Activated T-cell treated with anti-CD3 and anti-CD28 coated beads for 48 hours (primary cell): Measurements from ENCODE around the gene TBC1D22A.

Source experiments
- DNase-seq: peaks from one replicate; pipeline ENCODE4 v3.0.0-alpha.2; 2020; ENCODE audit warnings: low read depth

Gene TBC1D22A

DNA sequence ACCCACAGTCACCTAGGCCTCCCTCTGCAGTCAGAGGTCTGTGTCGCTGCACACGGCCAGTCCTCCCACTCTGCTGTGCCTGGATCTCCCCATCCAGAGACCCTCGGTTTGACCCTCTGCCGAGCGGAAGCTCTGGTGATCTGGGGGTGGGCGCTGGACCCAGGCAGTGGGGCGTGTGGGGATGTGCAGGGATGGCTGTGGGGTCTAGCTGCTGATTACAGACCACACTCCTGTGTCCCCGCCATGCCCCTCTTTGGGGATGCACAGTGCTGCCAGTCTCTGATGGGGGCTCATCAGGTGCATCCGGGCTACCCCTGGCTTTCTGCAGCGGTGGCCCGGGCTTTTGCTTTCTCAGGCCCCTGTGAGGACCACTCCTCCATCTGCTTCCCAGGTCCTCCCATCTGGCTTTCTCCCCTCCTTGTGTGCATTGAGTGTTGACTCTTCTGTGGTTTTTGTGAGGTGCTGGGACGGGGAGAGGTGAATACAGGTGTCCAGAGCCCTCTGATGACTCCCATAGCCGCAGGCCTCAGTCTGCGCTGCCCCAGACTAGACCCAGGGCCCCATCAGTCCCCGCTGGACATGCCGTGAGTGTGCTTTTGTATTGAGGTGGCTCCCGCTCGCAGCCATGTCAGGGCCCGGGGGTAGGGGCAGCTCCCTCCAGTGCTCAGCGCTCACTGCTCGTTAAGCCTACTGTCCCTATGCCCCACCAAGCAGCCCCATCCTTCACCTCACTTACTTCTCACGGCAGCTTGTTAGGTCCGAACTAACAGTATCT lies 251.6 kb downstream of the TBC1D22A start:
- no peak for DNase-seq

DNA sequence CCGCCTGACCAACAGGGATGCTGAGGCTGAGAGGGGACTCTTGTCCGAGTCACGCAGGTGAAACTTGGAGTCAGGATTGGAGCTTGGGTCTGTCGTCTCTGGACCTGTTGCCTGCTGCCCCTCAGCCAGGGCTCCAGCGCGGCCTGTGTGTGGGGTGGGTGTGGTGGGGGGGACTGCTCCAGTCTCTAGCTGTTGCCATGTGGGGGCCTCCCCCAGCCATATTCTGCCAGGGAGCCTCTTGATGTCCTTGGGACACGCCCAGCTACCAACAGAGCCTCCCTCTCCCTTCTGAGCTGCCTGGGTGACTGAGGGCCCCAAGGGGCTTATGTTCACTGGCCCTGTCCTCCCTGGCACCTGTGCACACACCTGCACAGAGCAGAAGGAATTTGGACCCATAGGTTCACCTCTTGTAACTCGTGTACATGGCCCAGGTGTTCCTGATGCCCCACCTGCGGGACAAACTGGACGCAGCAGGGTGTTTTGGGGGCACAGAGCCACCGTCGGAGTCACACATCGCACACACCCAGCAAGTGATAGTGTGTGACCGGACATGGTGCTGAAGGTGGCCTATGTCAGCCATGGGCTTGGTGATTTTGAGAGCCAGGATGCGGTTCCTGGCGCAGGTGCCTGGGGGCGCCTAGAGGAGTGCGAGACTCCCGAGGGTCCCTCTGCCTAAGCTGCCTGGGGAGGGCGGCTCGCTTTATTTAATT lies 252.3 kb downstream of the TBC1D22A start:
- no peak for DNase-seq

DNA sequence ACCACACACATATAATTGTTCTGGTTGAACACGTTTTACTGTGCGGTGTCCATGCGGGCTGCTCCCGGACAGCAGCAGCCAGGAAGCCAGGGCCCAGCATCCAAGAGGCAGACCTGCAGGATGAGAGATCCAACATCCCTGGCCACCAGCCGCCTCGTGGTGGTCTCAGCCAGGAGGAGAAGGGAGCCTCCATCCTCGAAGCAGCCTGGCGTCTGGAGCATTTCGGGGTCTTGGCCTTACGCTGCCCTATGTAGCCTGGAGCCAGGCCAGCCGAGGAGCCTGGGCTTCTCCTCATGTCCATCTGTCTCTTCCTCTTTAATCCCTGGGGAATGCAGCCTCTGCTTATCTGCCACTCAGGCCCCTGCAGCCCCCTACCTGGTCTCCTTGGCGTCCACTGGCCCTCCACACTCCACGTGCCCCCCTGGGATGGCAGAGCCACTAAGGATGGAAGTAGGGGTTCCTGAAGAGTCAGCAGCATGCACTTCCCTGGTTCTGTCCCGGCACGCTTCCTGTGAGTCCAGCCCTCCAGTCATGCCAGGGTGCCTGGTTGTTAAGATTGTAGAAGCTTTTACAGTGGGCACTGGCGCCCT lies 253.2 kb downstream of the TBC1D22A start:
- no peak for DNase-seq

DNA sequence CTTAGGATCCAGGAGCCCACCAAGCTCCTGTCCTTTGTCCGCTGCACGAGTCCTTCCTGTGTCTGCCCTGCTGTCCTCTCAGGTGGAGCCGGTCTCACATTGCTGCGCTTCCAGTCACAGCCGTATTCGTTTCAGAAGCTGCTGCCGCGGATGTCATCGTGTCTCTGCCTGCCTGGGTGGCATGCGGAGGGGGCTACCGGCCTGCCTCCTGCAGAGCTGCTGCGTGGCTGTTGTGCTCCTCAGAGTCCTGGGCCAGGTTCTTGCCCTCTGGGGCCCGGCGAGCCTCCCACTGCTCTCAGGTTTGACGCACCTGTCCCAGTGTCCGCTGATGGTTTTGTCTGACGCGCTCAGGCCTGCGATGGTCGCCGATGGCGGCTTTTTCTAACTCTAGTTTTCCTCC lies 254.2 kb downstream of the TBC1D22A start:
- no peak for DNase-seq

DNA sequence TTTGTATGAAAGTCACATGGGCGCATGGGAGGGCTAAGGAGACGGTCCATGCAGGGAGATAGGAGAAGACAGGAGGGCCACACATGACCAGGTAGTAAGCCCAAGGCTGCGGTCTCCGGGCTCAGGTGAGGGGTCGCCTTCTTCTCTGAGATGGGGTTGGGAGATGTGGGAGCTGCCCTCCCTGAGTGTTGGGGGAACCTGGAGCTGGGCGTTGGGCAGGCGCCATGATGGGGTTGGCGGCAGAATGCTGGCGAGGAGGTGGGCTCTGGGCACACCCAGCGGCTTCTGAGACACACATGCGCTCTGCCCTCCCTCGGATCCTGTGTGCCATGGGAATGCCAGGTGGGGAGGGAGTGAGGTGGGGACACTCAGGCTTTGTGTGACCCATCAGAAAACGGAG lies 254.8 kb downstream of the TBC1D22A start:
- no peak for DNase-seq

DNA sequence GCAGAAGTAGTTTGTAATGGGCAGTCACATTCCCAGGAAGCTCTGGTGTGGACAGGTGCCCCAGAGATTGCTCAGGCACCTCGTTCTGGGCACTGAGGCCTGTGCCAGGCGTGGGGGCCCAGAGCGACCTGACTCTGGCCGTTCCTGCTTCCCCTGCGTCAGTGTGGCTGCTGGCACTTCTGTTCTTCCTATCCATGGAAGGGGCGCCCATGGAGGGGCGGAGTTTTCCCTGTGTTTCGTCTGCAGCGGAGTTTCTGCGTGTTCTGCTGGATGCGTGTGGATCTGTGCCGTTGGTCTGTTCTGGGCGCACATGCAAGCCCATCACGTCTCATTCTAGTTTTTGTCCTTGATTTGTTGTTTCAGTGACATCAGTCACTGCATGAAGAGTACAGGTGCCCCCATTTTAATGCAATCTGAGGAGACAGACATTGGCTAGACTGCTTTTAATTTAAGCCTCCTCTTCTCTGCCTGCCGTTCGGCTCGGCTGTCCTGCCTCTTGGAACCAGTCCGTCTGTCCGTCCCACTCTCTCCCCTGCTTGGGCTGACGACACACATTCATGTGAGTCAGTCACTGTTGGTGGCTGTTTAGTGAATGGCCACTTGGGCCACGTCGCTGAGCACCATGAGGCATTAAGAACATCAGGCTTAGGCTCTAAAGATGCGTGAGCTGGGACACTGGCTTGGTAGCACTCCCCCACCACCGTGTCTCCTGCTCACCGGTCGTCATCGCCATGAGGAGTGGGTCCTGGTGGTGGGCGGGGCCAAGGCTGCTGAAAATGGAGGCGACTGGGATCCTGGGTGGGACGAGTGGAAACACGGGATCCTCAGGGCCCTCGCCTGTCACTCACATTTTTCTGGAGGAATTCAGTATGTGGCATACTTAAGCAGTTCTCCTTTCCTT lies 255.8 kb downstream of the TBC1D22A start:
- no peak for DNase-seq

DNA sequence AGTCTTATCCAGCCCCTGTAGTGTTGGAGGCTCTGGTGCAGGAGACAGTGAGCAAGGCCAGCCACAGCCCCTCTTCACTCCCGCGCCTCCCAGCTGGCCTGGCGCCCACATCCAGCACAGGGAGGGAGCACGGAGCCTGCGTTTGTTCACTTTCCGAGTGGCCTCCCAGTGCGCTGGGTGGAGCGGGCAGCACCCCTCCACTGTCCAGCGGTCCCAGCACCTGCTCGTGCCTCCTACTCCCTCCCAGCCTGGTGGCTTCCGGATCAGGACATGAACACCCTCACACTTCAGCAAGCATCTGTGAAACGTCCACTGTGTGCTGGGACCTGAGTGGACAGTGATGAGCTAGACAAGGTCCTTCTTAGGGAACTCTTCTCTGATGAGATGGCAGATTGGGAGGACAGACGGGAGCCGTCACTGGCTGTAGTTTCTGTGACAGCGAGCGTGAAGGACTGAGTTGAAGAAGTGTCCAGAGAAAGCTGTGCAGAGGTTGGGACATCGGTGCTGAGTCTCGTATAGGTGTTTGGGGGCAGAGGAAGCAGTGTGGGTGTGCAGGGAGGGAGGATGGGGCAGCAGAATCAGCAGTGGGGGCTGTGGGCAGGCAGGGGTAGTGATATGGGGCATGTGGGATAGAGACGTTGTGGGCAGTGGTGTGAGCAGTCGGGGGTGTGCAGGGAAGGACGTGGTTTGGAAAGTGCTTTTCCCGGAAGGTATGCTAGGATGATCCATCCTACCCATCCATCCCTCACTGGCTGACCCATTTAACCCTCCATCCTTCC lies 256.8 kb downstream of the TBC1D22A start:
- DNase-seq = no peak

DNA sequence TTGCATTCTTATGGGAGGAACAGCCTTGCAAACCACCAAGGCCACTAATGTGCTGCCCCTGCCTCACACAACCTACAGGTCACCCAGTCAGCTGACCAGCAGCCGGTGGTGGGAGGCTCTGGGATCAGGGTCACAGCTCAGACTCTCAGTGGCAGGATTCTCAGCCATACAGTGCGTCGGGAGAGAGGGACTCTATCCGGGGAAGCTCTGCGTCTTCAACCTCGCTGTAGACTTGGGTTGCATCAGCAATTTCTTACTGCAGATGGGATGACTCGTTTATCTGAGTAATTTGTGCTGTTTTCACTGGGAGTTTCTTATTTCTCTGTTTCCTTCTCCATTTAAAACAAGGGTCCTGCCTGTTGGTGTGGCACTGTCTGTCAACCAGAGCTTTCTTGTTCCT lies 257.7 kb downstream of the TBC1D22A start:
- DNase-seq = no peak

DNA sequence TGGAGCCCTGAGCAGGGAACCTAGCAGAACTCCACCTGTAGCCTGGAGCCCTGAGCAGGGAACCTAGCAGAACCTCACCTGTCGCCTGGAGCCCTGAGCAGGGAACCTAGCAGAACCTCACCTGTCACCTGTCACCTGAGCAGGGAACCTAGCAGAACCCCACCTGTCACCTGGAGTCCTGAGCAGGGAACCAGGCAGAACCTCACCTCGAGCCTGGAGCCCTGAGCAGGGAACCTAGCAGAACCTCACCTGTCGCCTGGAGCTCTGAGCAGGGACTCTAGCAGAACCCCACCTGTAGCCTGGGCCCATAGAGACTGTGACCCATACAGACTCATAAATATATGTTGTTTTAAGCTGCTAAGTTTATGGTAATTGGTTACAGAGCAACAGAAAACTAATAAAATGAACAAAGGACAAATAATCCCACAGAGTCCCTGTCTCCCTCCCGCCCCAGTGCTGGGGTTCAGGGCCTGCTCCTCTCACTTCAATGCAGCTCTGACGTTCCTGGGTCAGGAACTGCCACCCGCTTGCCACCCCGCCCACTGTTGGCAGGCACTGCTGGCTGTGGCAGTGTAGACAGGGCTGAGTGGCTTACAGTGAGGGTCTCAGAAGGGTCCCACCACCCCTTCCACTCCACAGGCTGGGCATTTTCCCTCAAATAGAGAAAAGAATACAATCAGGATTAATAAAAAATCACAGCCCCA lies 259.1 kb downstream of the TBC1D22A start:
- DNase-seq = no peak

DNA sequence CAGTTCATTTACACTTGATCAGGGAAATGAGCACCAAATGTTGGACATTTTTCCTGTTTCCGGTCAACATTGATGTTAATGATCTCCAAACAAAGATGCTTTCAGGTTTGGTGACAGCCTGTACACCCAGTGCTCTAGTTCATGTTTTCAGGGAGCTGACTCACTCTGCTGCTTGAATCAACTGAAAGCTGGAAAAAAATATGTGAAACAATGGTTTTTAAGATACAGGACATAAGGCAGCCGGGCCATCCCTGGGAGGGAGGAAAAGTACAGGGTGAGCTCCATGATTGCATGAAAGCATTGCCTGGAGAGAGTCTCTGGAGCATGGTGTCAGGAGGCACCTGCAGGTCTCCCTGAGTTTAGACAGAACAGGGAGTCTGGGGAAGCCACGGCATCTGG lies 259.6 kb downstream of the TBC1D22A start:
- DNase-seq = no peak

DNA sequence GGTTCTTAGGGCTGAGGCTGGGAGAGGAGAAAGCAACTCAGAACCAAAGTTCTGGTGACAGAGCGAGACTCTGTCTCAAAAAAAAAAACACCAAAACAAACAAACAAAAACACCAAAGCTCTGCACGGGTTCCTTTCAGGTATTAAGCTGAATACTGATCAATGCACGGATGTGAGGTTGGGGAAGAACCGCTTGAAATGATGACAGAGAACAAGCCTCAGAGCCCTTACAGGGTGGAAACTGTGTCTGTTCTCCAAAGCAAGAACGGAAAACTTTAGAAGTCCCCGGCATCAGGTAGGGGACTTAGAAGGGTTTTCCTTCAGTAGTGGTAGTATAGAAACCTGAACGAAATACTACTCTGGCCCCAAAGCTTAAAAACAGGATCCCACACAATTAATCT lies 260.0 kb downstream of the TBC1D22A start:
- no peak for DNase-seq

DNA sequence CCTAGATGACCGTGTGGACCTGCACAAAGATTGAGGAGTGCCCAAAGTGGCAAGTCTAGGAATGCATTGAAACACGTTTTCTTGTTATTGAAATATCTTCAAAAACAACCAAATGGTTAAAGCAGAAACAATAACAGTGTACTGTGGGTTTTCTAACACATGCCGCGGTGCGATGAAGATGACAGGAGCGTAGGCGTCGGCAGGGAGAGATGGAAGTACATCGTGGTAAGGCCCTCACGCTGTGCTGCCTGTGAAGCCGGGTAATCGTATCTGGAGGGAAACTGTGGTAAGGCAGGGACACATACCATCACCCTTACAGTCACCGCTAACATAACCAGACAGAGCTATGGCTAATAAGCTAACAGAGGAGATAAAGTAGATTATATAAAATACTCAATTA lies 261.4 kb downstream of the TBC1D22A start:
- no peak for DNase-seq

DNA sequence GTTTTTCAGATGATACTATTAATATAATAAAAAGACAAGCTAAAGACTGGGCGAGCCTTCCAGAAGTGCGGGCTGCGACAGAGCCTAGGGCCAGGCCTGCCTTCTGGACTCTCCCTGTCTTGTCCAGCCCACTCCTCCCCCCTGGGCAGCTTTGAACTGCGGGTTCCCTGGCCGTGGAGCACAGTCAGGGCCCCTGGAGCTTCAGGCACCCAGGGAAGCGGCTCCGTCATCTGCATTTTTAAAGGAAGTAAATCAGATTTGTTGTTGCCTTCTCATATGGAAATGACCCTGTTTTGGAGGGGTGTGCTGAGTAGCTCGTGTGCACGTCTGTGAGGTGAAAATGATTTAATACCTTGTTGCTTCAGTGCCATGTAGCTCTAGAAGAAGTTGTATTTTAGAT lies 265.3 kb downstream of the TBC1D22A start:
- no peak for DNase-seq

DNA sequence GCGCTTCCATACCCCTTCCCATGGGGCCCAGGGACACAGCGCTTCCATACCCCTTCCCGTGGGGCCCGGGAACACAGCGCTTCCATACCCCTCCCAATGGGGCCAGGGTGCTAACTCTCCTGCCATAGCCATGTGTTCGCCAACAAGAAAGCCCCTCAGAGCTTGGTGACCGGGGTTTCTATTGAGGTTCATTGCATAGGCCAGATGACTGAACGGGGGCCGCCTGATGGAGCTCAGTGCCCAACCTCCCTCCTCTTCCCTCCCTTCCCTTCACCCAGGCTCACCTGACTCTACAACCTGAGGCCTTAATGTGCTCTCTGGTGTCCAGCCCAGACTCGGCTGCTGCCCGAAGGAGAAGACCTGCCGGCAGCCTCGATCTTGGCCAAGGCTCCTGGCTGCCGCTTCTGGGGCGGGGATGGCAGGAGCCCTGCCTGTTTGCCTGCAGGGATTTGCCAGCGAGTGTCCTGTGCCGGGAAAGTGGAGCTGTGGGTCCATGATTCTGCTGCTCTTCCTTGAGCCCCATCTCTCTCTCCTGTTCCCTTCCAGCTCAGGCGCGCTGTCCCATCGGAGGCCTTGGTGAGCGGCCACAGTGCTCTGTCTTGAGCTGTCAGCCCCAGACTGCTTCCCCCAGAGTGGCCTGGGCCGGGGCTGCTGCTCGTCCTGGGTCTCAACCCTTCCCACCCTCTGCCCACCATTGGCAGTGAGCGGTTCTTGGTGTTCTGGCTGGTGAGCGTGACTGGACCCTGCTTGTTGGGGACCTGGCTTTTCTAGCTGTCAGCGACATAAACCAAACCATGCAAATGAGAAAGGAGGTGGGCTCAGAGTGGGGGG lies 267.0 kb downstream of the TBC1D22A start:
- no peak for DNase-seq

DNA sequence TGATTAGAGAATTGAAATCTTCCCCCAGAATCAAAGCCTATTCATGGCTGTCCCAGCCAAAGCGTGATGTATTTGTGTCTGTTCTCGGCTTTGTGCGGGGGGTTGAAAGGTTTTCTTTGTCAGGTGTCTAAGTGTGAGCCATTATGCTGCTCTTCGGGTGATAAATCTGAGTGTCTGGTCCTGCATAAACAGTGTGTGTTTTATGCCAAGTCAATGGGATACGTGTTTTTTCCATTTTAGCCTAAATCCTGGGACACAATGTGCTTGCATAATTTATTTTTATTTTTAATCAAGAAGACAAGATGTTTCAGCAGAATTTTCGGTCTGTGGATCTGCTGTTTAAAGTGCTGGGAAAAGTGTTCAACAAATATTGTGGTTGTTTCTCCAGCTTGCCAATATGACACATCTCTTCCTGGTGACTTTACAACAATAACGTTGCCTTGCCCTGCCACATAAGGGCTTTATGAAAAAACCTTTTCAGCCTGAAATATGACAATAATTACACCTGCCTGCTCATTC lies 267.8 kb downstream of the TBC1D22A start:
- no peak for DNase-seq

DNA sequence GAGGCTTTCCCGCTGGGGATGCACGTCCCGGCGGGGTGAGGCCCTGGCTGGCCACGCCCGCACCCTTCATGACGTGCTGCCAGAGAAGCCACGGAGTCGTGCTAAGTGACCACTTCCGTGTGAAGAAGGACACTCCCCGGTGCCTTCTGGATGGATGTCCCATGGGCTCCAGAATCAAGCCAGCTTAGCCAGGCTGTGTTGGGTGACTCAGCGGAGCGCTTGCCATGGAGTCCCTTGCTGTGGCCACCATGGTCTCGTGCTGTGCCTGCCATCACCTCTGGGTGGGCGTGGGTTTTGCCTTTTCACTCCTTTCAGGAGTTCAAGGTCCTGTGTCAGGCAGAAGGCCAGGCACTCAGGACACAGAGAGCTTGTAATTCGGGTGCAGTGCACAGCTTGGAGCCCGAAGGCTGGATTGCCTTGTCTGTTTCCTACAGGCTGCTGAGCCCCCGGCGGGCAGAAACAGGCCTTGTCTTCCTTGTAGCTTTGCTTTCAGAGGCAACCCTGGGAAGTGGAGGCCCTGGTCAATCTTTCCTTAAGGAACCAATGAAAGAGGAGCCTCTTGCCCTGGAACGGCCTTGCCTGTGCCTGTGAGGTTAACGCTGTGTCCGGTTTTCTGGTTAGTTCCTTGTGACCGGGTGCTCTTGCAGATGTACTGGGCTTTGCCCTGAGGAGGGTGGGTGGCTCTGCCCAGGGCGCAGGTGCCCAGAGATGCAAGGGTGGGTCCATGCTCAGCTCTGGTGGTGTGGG lies 268.6 kb downstream of the TBC1D22A start:
- no peak for DNase-seq

DNA sequence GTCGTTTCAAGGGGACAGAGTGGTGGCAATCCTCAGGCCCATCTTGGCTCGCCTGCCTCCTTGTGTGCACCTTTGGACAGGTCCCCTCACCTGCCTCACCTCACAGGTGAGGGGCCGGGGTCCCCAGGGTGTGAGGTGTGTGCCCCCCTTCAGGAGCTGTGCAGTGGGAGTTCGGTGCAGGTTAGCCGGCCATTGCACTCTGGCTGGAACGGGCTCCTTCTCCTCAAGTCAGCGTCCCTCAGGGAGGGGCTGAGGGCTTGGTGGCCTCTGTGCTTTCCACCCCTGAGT lies 269.1 kb downstream of the TBC1D22A start:
- DNase-seq = no peak

DNA sequence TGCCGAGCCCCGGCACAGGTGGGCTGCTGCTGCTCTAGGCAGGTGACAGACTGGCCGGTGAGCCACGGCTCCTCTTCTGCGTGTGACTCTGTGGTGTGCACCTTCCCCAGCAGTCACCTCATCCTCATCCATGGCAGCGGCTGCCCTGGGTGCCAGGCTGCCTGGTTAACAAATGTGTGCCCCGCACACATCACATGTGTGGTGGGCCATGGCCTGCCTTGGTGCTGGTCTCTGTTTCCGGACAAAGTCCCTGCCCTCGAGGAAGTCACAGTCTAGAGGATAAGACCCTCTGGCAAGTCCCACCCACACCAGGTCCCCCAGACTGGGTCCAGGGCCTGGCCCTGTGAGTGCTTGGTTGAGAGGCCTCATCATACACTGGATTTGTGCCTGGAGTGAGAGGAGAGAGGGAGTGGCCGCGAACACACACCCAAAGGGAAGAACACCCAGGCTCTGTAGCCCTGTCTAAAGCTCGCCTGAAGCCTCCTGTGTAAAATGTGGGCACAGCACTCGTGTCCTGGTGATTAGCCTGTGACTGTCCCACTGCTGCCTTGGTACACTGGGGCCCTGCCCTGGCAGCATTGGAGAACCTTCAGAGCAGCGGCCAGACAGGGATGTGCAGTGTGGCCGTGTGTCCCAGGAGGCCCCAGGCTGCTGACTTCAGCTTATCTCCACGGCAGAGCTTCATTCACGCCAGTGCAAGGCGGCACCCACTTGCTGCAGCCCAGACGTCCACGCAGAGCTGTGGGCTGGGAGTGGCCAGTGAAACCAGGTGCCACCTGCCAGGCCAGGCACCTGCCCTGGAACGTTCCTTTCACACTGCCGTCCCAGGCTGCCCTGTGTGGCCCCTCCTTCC lies 269.9 kb downstream of the TBC1D22A start:
- DNase-seq = no peak
